Measurements from ENCODE around the gene NPHS2.
A peak's percentile ranks its signal among the peaks of the same experiment; 100 is the strongest.

NPHS2 gene

DNA sequence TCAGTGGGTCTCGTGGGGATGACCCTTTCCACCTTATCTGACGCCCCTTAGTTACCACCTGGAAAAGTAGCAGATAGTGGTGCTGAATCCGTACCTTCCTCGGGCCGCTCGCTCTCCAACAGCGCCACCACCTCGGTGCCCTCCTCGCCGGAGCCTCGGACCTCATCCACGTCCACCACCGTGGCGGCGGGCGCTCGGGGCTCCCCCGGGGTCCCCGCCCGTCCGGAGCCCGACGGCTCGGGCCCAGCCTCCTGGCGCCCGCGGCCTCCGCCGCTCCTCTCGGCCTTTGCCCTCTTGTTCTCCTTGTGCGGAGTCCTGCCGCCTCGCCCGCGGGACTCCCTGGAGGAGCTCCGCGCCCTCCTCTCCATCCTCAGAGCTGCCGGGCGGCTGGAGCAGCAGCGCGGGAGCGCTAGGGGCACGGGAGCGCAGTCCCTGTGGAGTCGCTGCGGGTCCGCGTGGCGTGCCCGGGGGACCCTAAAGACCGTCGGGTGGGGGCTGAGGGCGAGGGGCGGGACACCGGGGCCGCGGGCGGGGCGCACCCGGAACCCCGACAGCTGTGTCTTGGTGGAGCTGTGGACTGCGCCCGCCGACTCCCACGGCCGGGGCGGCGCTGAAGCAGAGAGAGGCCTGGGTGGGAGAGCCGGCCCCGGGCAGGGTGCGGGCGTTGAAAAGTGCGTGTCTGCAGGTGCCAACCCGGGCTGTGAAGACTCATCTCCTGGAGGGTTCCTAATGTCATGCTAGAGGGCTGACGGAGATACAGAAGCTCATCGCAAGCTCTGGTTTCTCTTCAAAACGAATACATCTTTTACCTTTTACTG is at the start of gene NPHS2:
TSS of gene NPHS2 (minus strand) at position 452 of the 818 bp plus-strand sequence. CDS start at position 368, 84 bp downstream.
- peak within 1 kb of the TSS; percentile 40 for H3K4me3 ChIP-seq (ENCODE audit: low read depth, low read length)
- no peaks in the 10 kb centered on the region for H3K9me3 ChIP-seq (ENCODE audit: control insufficient read depth, insufficient read depth, low read length)
- H3K27me3 ChIP-seq (ENCODE audit: control insufficient read depth, insufficient read depth, low read length), result peaks cover 53% of the 10 kb centered on the region
- H3K4me1 ChIP-seq (ENCODE audit: control insufficient read depth, insufficient read depth, low read length), result peaks cover 9% of the 10 kb centered on the region
- no peak within 1 kb of the TSS for H3K9ac ChIP-seq (ENCODE audit: low read depth, low read length)
- H3K27ac ChIP-seq (ENCODE audit: low read depth, low read length), result no peak within 1 kb of the TSS
- no peaks in the 10 kb centered on the region for H3K36me3 ChIP-seq (ENCODE audit: control insufficient read depth, insufficient read depth, low read length)

DNA sequence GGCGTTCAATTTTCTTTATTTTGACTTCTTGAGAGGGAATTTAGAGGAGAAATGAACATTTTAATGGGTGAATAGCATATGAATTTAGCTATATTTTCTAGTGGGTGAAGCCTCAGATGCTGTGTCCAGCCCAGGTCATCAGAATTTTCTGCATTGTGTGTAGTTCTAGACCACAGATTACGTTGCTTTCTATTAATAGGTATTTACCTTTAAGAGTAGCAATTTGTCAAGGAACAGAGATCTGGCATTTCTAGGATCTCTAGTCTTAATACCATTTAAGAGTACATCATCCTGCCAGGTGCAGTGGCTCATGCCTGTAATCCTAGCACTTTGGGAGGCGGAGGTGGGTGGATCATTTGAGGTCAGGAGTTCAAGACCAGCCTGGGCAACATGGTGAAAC is 36.6 kb upstream of the NPHS2 start:
- no peak overlapping the region for H3K27ac ChIP-seq (ENCODE audit: low read depth, low read length)
- no peaks in the 10 kb centered on the region for H3K9me3 ChIP-seq (ENCODE audit: control insufficient read depth, insufficient read depth, low read length)
- no peaks in the 10 kb centered on the region for H3K4me1 ChIP-seq (ENCODE audit: control insufficient read depth, insufficient read depth, low read length)
- H3K36me3 ChIP-seq (ENCODE audit: control insufficient read depth, insufficient read depth, low read length), result no peaks in the 10 kb centered on the region
- H3K9ac ChIP-seq (ENCODE audit: low read depth, low read length), result no peak overlapping the region
- H3K4me3 ChIP-seq (ENCODE audit: low read depth, low read length), result no peak overlapping the region
- no peaks in the 10 kb centered on the region for H3K27me3 ChIP-seq (ENCODE audit: control insufficient read depth, insufficient read depth, low read length)

DNA sequence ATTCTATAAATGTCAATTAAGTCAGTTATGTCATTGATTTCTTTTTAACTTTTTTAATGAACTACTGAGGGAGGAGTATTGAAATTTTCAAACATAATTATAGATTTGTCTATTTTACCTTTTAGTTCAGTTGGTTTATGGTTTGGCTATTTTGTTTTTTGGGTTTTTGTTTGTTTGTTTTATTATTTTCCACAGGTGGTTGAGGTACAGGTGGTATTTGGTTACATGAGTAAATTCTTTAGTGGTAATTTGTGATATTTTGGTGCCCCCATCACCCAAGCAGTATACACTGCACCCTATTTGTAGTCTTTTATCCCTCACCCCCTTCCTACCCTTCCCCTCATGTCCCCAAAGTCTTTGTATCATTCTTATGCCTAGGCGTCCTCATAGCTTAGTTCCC is 25.3 kb upstream of the NPHS2 start:
- Histone ChIP-seq H3K27ac (ENCODE audit: low read depth, low read length) (no peak overlapping the region), H3K36me3 (ENCODE audit: control insufficient read depth, insufficient read depth, low read length) (no peaks in the 10 kb centered on the region), H3K4me1 (ENCODE audit: control insufficient read depth, insufficient read depth, low read length) (no peaks in the 10 kb centered on the region), H3K9me3 (ENCODE audit: control insufficient read depth, insufficient read depth, low read length) (no peaks in the 10 kb centered on the region), H3K4me3 (ENCODE audit: low read depth, low read length) (no peak overlapping the region), H3K9ac (ENCODE audit: low read depth, low read length) (no peak overlapping the region), H3K27me3 (ENCODE audit: control insufficient read depth, insufficient read depth, low read length) (no peaks in the 10 kb centered on the region)

DNA sequence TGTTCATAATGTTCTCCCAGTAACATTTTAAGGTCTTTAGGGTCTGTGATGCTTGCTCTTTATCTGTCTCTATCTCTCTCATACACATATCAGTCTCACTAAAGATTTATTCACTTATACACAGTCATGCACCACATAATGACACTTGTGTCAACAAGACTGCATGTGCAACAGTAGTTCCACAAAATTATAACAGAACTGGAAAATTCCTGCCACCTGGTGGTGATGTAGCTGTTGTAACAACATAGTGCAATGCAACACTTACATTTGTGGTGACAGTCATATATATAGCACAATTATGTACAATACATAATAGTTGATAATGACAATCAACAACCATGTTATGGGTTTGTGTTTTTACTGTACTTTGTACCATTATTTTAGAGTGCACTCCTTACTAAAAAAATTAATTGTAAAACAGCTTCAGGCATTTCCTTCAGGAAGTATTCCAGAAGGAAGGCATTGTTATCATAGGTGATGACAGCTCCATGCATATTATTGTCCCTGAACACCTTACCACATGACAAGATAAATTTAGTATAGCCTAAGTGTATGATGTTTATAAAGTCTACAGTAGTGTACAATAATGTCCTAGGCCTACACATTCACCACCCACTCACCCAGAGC is 24.0 kb upstream of the NPHS2 start:
- Histone ChIP-seq H3K36me3 (ENCODE audit: control insufficient read depth, insufficient read depth, low read length) (no peaks in the 10 kb centered on the region), H3K27ac (ENCODE audit: low read depth, low read length) (no peak overlapping the region), H3K9ac (ENCODE audit: low read depth, low read length) (no peak overlapping the region), H3K4me3 (ENCODE audit: low read depth, low read length) (no peak overlapping the region), H3K9me3 (ENCODE audit: control insufficient read depth, insufficient read depth, low read length) (no peaks in the 10 kb centered on the region), H3K4me1 (ENCODE audit: control insufficient read depth, insufficient read depth, low read length) (no peaks in the 10 kb centered on the region), H3K27me3 (ENCODE audit: control insufficient read depth, insufficient read depth, low read length) (no peaks in the 10 kb centered on the region)

DNA sequence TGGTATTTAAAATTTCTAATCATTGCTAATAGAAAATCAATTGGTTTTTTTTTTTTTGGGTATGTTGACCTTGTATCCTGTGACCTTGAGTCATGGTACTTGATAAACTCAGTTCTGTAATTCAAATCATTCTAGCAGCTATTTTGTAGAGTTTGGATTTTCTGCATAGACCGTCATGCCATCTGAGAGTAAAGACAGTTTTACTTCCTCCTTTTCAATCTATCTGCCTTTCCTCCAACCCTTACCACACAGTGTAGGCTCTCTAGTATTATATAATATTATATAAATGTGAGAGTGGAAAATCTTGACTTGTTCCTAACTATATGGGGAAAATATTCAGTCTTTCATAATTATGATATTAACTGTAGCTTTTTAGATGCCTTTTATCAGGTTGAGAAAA is 22.9 kb upstream of the NPHS2 start:
- no peak overlapping the region for H3K9ac ChIP-seq (ENCODE audit: low read depth, low read length)
- H3K4me3 ChIP-seq (ENCODE audit: low read depth, low read length), result no peak overlapping the region
- no peaks in the 10 kb centered on the region for H3K36me3 ChIP-seq (ENCODE audit: control insufficient read depth, insufficient read depth, low read length)
- no peak overlapping the region for H3K27ac ChIP-seq (ENCODE audit: low read depth, low read length)
- no peaks in the 10 kb centered on the region for H3K27me3 ChIP-seq (ENCODE audit: control insufficient read depth, insufficient read depth, low read length)
- H3K4me1 ChIP-seq (ENCODE audit: control insufficient read depth, insufficient read depth, low read length), result no peaks in the 10 kb centered on the region
- no peaks in the 10 kb centered on the region for H3K9me3 ChIP-seq (ENCODE audit: control insufficient read depth, insufficient read depth, low read length)

DNA sequence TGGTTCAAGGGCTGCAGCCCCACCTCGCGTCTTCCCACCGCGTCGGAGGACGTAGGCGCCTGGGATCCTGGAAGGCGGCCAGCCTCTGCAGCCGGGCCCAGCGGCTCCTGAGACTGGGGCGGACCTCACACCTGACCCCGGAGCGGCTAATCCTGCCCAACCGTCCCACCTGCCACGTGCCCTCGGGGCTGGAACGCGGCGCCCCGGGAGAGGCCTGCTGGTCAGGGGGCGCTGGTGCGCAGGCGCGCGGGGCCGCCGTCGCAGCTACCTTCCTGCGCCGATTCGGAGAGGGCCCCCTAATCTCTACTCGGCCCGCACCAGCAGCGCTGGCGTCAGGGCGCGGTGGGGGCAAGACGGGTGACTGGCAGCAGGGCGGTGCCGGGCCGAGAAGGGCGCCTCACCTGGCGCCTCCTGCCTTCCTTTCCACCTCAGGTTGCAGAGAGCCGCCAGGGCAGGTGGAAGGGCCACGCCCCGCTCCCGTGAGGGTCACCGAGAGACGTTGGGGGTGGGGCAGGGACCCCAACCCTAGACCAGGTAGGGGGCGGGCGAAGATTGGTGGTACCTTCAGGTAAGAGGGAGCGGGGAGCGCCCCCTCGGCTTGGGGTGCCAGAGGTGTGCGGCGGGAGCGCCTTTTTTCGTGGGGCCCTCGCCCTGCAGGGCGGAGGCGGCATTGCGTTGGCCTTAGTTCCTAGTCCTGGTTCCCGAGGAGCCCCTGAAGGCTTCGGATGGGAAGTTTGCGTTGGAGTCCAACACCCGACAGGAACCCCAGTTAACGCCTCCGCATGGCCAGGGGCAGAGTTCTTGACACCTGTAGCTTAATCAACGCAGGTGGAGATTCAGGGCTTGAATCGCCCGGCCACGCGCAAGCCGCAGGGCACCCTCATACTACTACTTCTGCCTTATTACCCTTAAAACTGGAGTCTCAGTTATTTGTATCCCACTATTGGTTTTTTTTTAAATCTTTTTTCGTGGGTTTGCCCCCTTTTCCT is 16.1 kb upstream of the NPHS2 start, which contains the start of gene TDRD5:
TSS of gene TDRD5 (plus strand) at position 241 of the 989 bp plus-strand sequence. CDS start 784 bp downstream, outside the sequence.
- H3K27ac ChIP-seq (ENCODE audit: low read depth, low read length), result no peak within 1 kb of the TSS
- H3K4me3 ChIP-seq (ENCODE audit: low read depth, low read length), result no peak within 1 kb of the TSS
- H3K9me3 ChIP-seq (ENCODE audit: control insufficient read depth, insufficient read depth, low read length), result no peaks in the 10 kb centered on the region
- H3K4me1 ChIP-seq (ENCODE audit: control insufficient read depth, insufficient read depth, low read length), result no peaks in the 10 kb centered on the region
- no peaks in the 10 kb centered on the region for H3K36me3 ChIP-seq (ENCODE audit: control insufficient read depth, insufficient read depth, low read length)
- peaks cover 11% of the 10 kb centered on the region for H3K27me3 ChIP-seq (ENCODE audit: control insufficient read depth, insufficient read depth, low read length)
- H3K9ac ChIP-seq (ENCODE audit: low read depth, low read length), result no peak within 1 kb of the TSS

DNA sequence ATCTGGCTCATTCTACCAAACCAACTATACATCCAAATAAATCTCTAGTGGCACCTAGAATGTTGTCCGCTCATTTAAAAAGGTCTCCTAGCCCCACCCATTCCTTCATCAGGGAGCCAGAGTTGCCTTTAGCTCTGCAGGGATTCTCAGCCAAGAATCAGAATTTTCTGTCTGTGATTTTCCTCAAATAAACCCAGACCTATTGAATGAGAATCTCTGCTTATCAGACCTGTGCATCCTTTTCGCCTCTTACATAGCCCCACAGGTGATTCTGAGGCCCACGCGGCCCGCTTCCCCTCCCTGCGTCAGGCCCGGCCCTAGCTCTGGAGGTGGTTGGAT is 15.5 kb upstream of the NPHS2 start:
- peaks cover 14% of the 10 kb centered on the region for H3K27me3 ChIP-seq (ENCODE audit: control insufficient read depth, insufficient read depth, low read length)
- H3K4me1 ChIP-seq (ENCODE audit: control insufficient read depth, insufficient read depth, low read length), result no peaks in the 10 kb centered on the region
- no peak overlapping the region for H3K9ac ChIP-seq (ENCODE audit: low read depth, low read length)
- H3K4me3 ChIP-seq (ENCODE audit: low read depth, low read length), result no peak overlapping the region
- no peak overlapping the region for H3K27ac ChIP-seq (ENCODE audit: low read depth, low read length)
- no peaks in the 10 kb centered on the region for H3K9me3 ChIP-seq (ENCODE audit: control insufficient read depth, insufficient read depth, low read length)
- no peaks in the 10 kb centered on the region for H3K36me3 ChIP-seq (ENCODE audit: control insufficient read depth, insufficient read depth, low read length)

DNA sequence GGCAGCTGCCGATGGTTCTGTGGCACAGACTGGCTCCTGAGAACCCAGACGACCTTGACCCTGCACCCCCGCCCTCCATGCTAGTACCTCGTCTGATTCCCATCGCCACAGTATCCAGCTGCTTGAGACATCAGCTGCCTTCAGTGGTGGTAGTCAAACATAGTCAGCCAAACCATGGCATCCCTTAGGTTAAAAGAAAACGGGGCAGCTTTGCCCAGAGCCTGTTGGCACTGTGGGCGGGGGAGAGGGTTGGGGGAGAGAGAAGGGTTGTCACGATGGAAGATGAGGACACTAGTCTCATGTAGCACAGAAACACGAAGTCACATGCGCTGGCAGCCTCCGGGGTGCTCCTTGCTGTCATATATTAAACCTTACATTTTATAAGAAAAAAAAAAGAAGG is 14.9 kb upstream of the NPHS2 start:
- no peaks in the 10 kb centered on the region for H3K36me3 ChIP-seq (ENCODE audit: control insufficient read depth, insufficient read depth, low read length)
- H3K27me3 ChIP-seq (ENCODE audit: control insufficient read depth, insufficient read depth, low read length), result peaks cover 15% of the 10 kb centered on the region
- no peak overlapping the region for H3K9ac ChIP-seq (ENCODE audit: low read depth, low read length)
- no peak overlapping the region for H3K4me3 ChIP-seq (ENCODE audit: low read depth, low read length)
- no peak overlapping the region for H3K27ac ChIP-seq (ENCODE audit: low read depth, low read length)
- H3K9me3 ChIP-seq (ENCODE audit: control insufficient read depth, insufficient read depth, low read length), result no peaks in the 10 kb centered on the region
- H3K4me1 ChIP-seq (ENCODE audit: control insufficient read depth, insufficient read depth, low read length), result peaks cover 1% of the 10 kb centered on the region; the same call in 1 of the 2 replicates

DNA sequence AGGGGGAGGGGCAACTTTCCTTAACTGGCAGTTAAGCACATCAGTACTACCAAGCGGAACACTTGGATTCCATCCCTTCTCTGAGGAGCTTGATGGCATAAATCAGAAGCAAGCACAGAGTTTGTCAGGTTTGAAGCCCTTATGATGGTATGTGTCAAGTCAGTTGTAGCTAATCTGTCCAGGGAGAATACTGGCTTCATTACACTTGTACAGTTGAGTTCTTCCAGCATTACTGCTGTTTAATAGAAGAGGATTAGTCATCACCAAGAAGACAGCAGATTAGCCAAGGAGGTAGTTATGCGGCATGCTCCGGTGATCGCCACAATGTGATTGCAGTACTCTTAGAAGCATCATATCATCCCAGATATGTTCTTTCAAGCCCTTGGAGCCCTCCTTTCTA is 13.8 kb upstream of the NPHS2 start:
- no peak overlapping the region for H3K9ac ChIP-seq (ENCODE audit: low read depth, low read length)
- H3K9me3 ChIP-seq (ENCODE audit: control insufficient read depth, insufficient read depth, low read length), result no peaks in the 10 kb centered on the region
- no peak overlapping the region for H3K27ac ChIP-seq (ENCODE audit: low read depth, low read length)
- no peaks in the 10 kb centered on the region for H3K36me3 ChIP-seq (ENCODE audit: control insufficient read depth, insufficient read depth, low read length)
- H3K4me3 ChIP-seq (ENCODE audit: low read depth, low read length), result no peak overlapping the region
- peaks cover 24% of the 10 kb centered on the region for H3K27me3 ChIP-seq (ENCODE audit: control insufficient read depth, insufficient read depth, low read length)
- peaks cover 10% of the 10 kb centered on the region for H3K4me1 ChIP-seq (ENCODE audit: control insufficient read depth, insufficient read depth, low read length)

DNA sequence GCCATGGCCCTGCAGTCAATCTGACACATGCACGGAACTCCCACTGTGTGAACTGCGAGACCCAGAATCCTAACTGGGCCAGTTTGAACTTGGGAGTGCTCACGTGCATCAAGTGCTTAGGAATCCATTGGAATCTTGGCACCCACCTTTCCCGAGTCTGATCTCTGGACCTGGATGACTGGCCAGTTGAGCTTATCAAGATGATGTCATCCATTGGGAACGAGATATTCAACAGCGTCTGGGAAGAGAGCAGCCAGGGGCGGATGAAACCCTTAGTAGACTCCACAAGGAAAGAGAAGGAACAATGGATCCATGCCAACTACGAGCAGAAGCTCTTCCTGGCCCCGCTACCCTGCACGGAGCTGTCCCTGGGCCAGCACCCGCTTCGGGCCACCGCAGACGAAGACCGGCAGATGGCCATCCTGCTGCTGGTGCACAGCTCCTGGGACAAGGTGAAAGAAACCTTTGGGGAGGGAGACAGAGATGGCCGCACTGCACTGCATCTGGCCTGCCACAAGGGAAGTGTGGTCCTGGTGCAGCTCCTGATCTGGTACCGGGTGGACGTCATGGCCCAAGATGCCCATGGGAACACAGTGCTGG is 12.8 kb upstream of the NPHS2 start:
- Histone ChIP-seq H3K27ac (ENCODE audit: low read depth, low read length) (no peak overlapping the region), H3K9ac (ENCODE audit: low read depth, low read length) (no peak overlapping the region), H3K27me3 (ENCODE audit: control insufficient read depth, insufficient read depth, low read length) (peaks cover 24% of the 10 kb centered on the region), H3K4me1 (ENCODE audit: control insufficient read depth, insufficient read depth, low read length) (peaks cover 15% of the 10 kb centered on the region), H3K9me3 (ENCODE audit: control insufficient read depth, insufficient read depth, low read length) (no peaks in the 10 kb centered on the region), H3K36me3 (ENCODE audit: control insufficient read depth, insufficient read depth, low read length) (no peaks in the 10 kb centered on the region), H3K4me3 (ENCODE audit: low read depth, low read length) (no peak overlapping the region)
